Measurements from ENCODE around the gene B3GALT5.

The B3GALT5 gene

GRCh38 chr21:39668369-39668768 is 55.6 kb downstream of the B3GALT5 start:
- no peak for TF ChIP-seq CTCF (IDR thresholded peaks at IDR 0.05; ENCODE audit: low read depth, low read length)
- no peak overlapping the region for H3K4me3 ChIP-seq (replicated peaks in 1 of 2; ENCODE audit: low read depth in 2 of 2, low read length in 2 of 2)
- DNase-seq (ENCODE audit: low read depth in 2 of 2) = no peak

- no peak overlapping the region for H3K4me3 ChIP-seq (replicated peaks in 1 of 2; ENCODE audit: low read depth in 2 of 2, low read length in 2 of 2)
- DNase-seq (ENCODE audit: low read depth in 2 of 2) = no peak
- no peak for TF ChIP-seq CTCF (IDR thresholded peaks at IDR 0.05; ENCODE audit: low read depth, low read length)
These were observed 56.7 kb downstream of the B3GALT5 start for GRCh38 chr21:39669485-39669884.

GRCh38 chr21:39669976-39670661 is 57.4 kb downstream of the B3GALT5 start:
- TF ChIP-seq CTCF (IDR thresholded peaks at IDR 0.05; ENCODE audit: low read depth, low read length) = no peak
- no peak for DNase-seq (ENCODE audit: low read depth in 2 of 2)
- no peak overlapping the region for H3K4me3 ChIP-seq (replicated peaks in 1 of 2; ENCODE audit: low read depth in 2 of 2, low read length in 2 of 2)

- TF ChIP-seq CTCF (IDR thresholded peaks at IDR 0.05; ENCODE audit: low read depth, low read length) = no peak
- H3K4me3 ChIP-seq (replicated peaks in 1 of 2; ENCODE audit: low read depth in 2 of 2, low read length in 2 of 2) = no peak overlapping the region
- no peak for DNase-seq (ENCODE audit: low read depth in 2 of 2)
These were observed 58.0 kb downstream of the B3GALT5 start for GRCh38 chr21:39670701-39671100.

GRCh38 chr21:39671986-39672385 is 59.2 kb downstream of the B3GALT5 start:
- no peak for DNase-seq (ENCODE audit: low read depth in 2 of 2)
- no peak overlapping the region for H3K4me3 ChIP-seq (replicated peaks in 1 of 2; ENCODE audit: low read depth in 2 of 2, low read length in 2 of 2)
- TF ChIP-seq CTCF (IDR thresholded peaks at IDR 0.05; ENCODE audit: low read depth, low read length) = no peak

GRCh38 chr21:39673163-39673562 is 60.4 kb downstream of the B3GALT5 start:
- no peak overlapping the region for H3K4me3 ChIP-seq (replicated peaks in 1 of 2; ENCODE audit: low read depth in 2 of 2, low read length in 2 of 2)
- DNase-seq (ENCODE audit: low read depth in 2 of 2) = no peak
- no peak for TF ChIP-seq CTCF (IDR thresholded peaks at IDR 0.05; ENCODE audit: low read depth, low read length)

GRCh38 chr21:39673736-39674135 is 61.0 kb downstream of the B3GALT5 start:
- H3K4me3 ChIP-seq (replicated peaks in 1 of 2; ENCODE audit: low read depth in 2 of 2, low read length in 2 of 2) = no peak overlapping the region
- DNase-seq (ENCODE audit: low read depth in 2 of 2) = no peak
- no peak for TF ChIP-seq CTCF (IDR thresholded peaks at IDR 0.05; ENCODE audit: low read depth, low read length)

Data from cardiac fibroblast (primary cell).